ENCODE data around the gene USH1G.

Gene USH1G

GRCh38 chr17:74903034-74903433, 20.0 kb downstream of the USH1G start:
- no peak for DNase-seq (ENCODE audit: low read depth)

- no peak for DNase-seq (ENCODE audit: low read depth)
Observed at GRCh38 chr17:74901353-74902135, 21.5 kb downstream of the USH1G start.

DNA sequence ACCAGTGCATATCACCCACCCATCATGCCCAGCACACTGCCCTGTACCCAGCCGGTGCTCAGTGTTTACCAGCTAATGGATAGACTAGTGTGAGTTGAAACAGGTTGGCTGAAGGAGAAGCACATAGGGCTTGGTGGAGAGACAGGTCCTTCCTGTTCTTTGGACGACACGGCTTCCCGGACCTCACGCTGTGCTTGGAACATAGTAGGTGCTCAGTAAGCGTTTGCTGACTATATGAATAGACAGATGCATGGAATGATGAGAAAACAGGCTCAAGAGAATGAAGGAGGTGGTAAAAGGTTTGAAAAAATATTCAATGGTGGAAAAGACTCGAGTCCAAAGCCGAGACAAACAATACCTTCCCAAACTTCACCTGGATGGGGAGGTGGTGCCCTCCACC, 22.8 kb downstream of the USH1G start:
- DNase-seq (ENCODE audit: low read depth), result no peak

DNA sequence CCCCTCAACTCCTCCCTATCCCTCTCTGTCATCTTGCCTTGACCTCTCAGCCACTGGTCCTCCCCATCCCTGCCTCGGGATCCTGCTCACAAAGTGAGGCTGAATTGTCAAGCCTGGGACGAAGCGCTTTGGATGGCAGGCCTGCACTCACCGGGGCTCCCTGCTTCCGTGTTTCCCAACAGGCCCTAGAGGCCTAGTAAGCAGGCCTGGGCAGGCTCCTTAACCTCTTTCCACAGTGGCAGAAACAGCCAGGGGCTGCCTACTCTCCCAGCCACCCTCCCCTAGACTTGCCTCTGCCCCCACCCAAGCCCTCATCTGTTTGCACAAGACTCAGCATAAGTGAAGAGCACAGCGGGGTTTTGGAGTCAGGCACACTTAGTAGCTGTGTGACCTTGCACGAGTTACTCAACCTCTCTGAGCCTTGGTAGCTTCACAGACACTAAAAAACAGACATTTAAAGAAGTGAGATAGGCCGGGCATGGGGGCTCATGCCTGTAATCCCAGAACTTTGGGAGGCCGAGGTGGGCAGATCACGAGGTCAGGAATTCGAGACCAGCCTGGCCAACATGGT, 24.6 kb downstream of the USH1G start:
- DNase-seq (ENCODE audit: low read depth), result no peak

DNA sequence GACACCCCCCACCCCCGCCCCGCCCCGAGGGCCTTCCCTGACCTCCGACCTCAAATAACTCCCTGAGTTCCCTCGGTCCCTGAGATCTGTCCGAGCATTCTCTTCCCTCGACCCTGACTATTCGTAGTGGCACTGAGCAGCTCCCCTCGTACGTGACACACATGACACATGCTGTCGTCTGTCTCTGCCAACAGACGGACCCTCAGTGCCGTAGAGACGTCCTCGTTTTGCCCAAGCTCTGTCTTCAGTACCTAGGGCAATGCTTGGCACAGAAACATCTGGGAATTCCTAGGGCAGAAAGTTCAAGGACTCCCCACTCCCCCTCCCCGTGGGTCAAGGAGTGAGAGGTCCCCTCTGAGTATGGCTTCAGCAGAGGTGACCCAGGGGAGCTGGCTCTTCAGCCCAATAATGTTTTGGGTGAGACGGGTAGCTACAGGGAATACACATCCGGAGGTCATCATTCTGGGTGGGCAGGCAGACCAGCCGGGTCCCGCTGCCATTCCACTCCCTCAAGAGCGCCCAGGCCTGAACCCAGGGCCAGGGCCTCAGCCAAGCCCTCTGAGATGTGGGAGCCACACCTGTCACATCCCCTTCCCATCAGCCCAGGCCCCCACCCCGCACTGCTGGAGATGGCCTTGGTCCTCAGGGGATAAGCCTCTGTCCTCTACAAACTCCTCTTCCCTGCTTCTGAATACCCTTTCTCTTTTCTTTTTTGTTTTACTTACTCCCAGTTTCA, 29.0 kb downstream of the USH1G start:
- no peak for DNase-seq (ENCODE audit: low read depth)

DNA sequence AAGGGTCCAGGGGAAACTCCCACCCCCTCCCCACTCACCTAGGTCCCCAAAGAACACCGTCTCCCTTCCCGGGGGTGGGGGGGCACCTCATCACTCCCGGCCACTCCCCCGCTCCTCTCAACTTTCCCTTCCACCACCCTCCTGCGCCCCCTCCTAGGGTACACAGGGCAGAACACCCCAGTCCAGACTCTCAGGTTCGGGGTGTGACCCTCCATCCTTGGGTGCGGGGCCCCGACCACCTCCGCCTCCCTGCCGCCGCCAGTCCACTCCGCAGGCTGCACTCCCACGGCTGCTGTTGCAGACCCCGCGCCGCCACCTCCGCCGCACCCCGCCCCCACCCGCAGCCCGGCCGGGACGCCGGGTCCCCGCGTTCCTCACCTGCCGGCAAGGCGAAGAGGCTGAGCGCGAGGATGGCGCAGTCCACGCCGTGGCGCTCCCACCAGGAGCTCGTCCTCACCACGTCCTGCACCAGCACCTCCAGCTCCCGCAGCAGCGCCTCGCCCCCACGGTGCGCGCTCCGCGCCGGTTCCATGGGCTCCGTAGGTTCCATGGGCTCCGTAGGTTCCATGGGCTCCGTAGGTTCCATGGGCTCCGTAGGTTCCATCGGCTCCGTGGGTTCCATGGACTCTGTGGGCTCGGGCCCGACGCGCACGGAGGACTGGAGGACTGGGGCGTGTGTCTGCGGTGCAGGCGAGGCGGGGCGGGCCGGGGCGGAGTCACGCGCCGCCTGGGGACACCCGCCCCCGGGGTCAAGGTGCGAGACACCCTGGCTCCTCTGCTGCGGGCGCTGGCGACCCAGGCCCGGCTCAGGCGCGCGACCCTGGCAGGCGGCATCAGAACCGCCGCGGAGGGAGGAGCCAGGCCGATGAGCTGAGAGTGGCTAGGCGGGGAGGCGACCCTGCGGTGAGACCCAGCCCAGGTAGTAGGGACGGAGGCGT, 29.8 kb downstream of the USH1G start, which contains the start of gene FADS6:
FADS6 (minus strand) TSS at position 660 of the 938 bp plus-strand sequence; CDS start at position 622, 38 bp downstream.
- DNase-seq (ENCODE audit: low read depth), result no peak

DNA sequence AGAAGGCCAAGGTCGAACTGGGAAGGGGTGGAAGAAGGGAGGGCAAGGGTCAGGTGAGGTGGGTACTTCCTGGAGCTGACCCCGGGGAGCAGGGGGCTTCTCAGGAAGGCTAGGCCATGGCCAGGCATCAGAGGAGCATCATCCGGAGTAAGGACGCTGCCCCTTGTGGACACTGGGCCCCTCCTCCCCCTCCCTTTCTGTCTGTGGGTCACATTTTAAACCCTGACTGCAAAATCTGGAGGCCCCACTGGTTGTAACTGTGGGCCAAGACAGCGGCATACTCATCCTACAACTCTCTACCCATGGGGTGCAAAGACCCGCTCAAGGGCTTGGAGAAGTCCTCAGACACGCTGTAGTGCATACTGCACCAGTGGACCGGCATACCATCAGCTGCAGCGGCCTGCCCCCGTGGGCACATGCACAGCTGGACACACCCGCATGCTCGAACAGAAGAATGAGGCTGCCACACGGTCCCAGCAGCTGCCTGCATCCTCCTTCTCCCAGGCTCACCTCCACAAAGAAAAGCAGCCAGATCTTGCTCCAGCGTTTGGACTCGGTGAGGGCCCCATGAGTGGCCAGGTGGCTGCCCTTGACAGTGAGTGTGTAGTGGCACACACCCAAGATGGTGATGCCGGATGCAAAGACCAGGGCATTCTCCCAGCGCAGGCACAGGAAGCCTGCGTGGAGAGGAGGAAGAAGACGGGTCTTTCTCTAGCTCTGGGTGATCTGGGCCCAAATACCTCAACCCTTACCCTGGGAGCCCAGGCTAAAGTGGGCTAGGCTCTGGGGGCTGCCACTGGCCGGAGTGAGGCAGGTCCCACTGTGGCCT, 30.8 kb downstream of the USH1G start:
- no peak for DNase-seq (ENCODE audit: low read depth)

- no peak for DNase-seq (ENCODE audit: low read depth)
Observed at GRCh38 chr17:74890554-74890953, 32.5 kb downstream of the USH1G start.

GRCh38 chr17:74888469-74888868, 34.6 kb downstream of the USH1G start:
- no peak for DNase-seq (ENCODE audit: low read depth)

- DNase-seq (ENCODE audit: low read depth), result no peak
Observed at GRCh38 chr17:74883241-74883745, 39.8 kb downstream of the USH1G start.

DNA sequence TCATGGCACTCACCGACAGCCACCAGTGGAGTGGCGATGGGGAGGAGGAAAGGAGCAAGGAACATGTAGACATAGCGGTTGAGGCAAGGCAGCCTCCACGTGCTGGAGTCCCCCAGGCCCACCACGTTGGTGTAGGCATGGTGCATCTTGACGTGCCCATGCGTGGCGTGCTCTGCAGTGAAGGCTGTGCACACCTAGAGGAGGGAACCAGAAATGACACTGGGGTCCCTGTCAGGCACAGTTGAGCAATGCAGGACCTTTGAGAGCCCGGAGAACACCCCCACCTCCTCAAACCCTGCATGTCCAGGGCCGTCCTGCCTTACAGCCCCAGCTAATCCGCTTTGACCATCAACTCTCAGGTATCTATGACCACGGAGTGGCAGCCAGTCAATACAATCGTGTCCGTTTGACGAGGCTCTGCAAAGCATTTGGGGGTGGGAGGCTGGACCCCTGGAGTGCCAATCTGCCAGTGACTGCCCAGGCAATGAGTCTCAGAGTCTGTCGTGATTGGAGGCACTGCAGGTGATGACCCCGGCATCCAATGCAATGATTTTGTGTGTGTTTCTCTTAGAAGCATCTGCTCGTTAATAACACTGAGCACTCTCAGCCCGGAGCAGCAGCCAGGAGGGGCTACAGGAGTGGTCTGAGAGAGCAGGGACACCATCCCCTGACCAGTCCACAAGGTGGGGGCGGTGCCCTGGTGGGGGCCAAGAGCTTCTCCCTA, 40.4 kb downstream of the USH1G start:
- no peak for DNase-seq (ENCODE audit: low read depth)

DNA sequence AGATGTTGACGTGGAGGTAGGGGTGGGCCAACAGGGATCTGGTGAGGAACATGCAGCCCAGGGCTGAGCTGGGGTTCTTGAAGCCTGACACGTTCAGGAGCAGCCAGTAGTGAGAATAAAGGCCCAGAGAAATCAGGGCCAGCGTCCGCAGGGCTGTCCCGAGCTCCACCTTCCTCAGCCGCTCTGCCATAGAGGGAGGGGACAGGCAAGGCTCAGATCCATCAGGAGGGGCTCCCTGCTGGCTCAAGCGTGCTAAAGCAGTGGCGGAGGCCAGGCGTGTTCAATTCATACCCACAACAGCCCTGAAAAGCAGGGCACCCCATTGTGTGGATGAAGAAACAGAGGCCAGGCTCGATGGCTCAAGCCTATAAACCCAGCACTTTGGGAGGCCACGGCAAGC, 42.0 kb downstream of the USH1G start:
- DNase-seq (ENCODE audit: low read depth), result no peak

GRCh38 chr17:74879308-74879707, 43.7 kb downstream of the USH1G start:
- DNase-seq (ENCODE audit: low read depth), result no peak

- no peak for DNase-seq (ENCODE audit: low read depth)
Observed at GRCh38 chr17:74878658-74879057, 44.4 kb downstream of the USH1G start.

GRCh38 chr17:74877592-74878548, 45.2 kb downstream of the USH1G start:
- no peak for DNase-seq (ENCODE audit: low read depth)

DNA sequence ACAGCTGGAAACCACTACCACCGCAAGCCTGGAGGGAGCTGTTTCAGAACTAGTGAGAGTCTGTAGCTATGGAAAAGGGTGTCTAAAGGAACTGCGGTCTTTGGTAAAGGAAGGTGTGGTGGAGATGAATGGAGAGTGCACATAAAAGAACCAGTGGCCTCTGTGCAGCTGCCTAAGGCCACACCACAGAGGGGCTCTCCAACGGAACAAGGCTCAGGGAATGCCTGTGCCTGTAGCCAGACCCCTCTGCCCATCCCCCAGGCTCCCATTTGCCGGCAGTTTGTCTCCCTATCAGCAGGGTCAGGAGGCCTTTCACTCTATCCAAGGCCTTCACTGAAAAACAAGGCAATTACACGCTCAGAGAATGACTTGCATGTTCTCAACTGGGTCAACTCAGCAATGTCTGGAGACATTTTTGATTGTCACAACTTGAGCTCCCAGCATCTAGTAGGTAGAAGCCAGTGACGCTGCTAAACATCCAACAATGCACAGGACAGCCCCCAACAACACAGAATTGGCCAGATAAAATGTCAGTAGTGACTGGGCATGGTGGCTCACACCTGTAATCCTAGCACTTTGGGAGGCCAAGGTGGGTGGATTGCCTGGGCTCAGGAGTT, 47.0 kb downstream of the USH1G start:
- no peak for DNase-seq (ENCODE audit: low read depth)

GRCh38 chr17:74875155-74875976, 47.7 kb downstream of the USH1G start:
- DNase-seq (ENCODE audit: low read depth), result no peak

DNA sequence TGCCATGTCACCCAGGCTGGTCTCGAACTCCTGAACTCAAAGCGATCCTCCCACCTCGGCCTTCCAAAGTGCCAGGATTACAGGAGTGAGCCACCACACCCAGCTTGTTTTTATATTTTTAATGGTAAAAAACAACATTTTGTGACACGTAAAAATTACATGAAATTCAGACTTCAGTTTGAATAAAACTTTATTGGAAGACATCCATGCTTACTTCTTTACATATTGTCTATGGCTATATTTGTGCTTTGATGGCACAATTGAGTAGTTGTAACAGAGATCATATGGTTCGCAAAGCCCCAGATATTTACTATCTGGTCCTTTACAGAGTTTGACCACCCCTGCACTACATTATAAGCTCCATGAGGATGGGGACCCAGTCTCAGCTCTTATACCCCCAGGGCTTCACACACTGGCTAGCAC, 48.4 kb downstream of the USH1G start:
- DNase-seq (ENCODE audit: low read depth), result no peak

Measured in fibroblast of gingiva (primary cell).